ENCODE data around the gene MMD2. TPM values are rescaled to one million over a fixed set of nuclear protein-coding genes. Genes with fewer than 3 reads are reported as not detected.

The MMD2 gene
- total and polyA plus RNA-seq, 2 experiments from 2014 or later = 0.11 to 0.38 TPM

DNA sequence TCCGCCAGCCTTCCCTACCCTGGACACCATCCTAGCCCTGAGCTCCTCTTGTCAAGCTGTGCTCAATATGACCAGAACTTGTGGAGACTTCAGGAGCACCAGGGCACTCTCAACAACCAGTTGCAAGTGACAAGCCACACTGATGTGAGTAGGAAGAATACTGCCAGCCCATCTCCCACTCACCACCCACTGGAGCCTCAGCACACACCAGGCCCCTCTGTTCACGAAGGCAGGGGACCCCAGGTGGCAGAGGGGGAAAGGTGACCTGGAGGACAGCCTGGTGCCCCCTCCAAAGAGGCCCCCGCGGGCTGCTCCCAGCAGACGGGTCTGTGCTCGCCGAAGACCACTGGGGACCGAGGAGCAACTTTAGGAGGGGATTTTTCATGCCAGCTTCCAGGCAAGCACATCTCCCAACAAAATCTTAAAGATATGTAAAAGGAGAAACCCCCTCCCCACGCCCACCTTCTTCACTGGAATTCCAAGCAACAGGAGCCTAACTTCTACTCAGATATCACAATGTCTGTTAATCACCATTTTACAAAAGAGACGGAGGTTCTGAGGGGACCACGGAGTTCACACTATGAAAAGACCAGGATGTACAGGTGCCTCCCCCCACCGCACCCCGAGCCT is 1.0 kb downstream of the MMD2 start:
- Mint-ChIP-seq H3K36me3 (ENCODE audit: low read depth) (no peaks in the 10 kb centered on the region; the same call in 2 of the 3 replicates), H3K9me3 (peaks cover 8% of the 10 kb centered on the region; the same call in 1 of the 3 replicates), H3K27ac (no peak overlapping the region), H3K4me1 (peaks cover 6% of the 10 kb centered on the region), H3K27me3 (ENCODE audit: insufficient read depth, low read depth, poor library complexity) (peaks cover 27% of the 10 kb centered on the region), H3K4me3 (peak overlapping the region; percentile 80)
- no peak for DNase-seq (ENCODE audit: low spot score)
- ATAC-seq = peak; percentile 18
- TF ChIP-seq, protein P1, sequence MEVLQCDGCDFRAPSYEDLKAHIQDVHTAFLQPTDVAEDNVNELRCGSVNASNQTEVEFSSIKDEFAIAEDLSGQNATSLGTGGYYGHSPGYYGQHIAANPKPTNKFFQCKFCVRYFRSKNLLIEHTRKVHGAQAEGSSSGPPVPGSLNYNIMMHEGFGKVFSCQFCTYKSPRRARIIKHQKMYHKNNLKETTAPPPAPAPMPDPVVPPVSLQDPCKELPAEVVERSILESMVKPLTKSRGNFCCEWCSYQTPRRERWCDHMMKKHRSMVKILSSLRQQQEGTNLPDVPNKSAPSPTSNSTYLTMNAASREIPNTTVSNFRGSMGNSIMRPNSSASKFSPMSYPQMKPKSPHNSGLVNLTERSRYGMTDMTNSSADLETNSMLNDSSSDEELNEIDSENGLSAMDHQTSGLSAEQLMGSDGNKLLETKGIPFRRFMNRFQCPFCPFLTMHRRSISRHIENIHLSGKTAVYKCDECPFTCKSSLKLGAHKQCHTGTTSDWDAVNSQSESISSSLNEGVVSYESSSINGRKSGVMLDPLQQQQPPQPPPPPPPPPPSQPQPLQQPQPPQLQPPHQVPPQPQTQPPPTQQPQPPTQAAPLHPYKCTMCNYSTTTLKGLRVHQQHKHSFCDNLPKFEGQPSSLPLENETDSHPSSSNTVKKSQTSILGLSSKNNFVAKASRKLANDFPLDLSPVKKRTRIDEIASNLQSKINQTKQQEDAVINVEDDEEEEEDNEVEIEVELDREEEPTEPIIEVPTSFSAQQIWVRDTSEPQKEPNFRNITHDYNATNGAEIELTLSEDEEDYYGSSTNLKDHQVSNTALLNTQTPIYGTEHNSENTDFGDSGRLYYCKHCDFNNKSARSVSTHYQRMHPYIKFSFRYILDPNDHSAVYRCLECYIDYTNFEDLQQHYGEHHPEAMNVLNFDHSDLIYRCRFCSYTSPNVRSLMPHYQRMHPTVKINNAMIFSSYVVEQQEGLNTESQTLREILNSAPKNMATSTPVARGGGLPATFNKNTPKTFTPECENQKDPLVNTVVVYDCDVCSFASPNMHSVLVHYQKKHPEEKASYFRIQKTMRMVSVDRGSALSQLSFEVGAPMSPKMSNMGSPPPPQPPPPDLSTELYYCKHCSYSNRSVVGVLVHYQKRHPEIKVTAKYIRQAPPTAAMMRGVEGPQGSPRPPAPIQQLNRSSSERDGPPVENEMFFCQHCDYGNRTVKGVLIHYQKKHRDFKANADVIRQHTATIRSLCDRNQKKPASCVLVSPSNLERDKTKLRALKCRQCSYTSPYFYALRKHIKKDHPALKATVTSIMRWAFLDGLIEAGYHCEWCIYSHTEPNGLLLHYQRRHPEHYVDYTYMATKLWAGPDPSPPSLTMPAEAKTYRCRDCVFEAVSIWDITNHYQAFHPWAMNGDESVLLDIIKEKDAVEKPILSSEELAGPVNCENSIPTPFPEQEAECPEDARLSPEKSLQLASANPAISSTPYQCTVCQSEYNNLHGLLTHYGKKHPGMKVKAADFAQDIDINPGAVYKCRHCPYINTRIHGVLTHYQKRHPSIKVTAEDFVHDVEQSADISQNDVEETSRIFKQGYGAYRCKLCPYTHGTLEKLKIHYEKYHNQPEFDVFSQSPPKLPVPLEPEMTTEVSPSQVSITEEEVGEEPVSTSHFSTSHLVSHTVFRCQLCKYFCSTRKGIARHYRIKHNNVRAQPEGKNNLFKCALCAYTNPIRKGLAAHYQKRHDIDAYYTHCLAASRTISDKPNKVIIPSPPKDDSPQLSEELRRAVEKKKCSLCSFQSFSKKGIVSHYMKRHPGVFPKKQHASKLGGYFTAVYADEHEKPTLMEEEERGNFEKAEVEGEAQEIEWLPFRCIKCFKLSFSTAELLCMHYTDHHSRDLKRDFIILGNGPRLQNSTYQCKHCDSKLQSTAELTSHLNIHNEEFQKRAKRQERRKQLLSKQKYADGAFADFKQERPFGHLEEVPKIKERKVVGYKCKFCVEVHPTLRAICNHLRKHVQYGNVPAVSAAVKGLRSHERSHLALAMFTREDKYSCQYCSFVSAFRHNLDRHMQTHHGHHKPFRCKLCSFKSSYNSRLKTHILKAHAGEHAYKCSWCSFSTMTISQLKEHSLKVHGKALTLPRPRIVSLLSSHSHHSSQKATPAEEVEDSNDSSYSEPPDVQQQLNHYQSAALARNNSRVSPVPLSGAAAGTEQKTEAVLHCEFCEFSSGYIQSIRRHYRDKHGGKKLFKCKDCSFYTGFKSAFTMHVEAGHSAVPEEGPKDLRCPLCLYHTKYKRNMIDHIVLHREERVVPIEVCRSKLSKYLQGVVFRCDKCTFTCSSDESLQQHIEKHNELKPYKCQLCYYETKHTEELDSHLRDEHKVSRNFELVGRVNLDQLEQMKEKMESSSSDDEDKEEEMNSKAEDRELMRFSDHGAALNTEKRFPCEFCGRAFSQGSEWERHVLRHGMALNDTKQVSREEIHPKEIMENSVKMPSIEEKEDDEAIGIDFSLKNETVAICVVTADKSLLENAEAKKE (CRISPR knock-in tag; IDR thresholded peaks at IDR 0.05) = no peak
- TF ChIP-seq STAT1 (IDR thresholded peaks at IDR 0.05; ENCODE audit: unreplicated experiment) (no peak), ZNF331 (CRISPR knock-in tag; IDR thresholded peaks at IDR 0.05; ENCODE audit: low read depth) (no peak), JUNB (IDR thresholded peaks at IDR 0.05; ENCODE audit: unreplicated experiment) (no peak), NANOG (IDR thresholded peaks at IDR 0.05; ENCODE audit: borderline replicate concordance) (no peak), CREB1 (CRISPR knock-in tag; IDR thresholded peaks at IDR 0.05; ENCODE audit: low read depth) (no peak), POLR2AphosphoS5 (IDR thresholded peaks at IDR 0.05; ENCODE audit: low read depth) (no peak), EZH2 (IDR thresholded peaks at IDR 0.05; ENCODE audit: low read depth, unreplicated experiment) (no peak)
- TF ChIP-seq, protein P2, sequence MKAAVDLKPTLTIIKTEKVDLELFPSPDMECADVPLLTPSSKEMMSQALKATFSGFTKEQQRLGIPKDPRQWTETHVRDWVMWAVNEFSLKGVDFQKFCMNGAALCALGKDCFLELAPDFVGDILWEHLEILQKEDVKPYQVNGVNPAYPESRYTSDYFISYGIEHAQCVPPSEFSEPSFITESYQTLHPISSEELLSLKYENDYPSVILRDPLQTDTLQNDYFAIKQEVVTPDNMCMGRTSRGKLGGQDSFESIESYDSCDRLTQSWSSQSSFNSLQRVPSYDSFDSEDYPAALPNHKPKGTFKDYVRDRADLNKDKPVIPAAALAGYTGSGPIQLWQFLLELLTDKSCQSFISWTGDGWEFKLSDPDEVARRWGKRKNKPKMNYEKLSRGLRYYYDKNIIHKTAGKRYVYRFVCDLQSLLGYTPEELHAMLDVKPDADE (IDR thresholded peaks at IDR 0.05) = no peak
- H3F3A ChIP-seq (replicated peaks; ENCODE audit: low read depth) = no peaks in the 10 kb centered on the region
- H3K4me1 ChIP-seq (ENCODE audit: insufficient read depth) = no peaks in the 10 kb centered on the region; the same call in 1 of the 2 replicates
- peak overlapping the region; percentile 90 for H2AFZ ChIP-seq
- H3K9me2 ChIP-seq (ENCODE audit: insufficient read depth) = no peaks in the 10 kb centered on the region
- H3K27me3 ChIP-seq (ENCODE audit: insufficient read depth) = peaks cover 19% of the 10 kb centered on the region
- peak overlapping the region; percentile 62 for H3K4me3 ChIP-seq
- H3K79me2 ChIP-seq (replicated peaks; ENCODE audit: insufficient read depth) = no peaks in the 10 kb centered on the region
- peak overlapping the region; percentile 81 for H3K4me2 ChIP-seq
- H3K27ac ChIP-seq (ENCODE audit: low read depth) = no peak overlapping the region
- no peaks in the 10 kb centered on the region for H4K20me1 ChIP-seq (replicated peaks; ENCODE audit: insufficient read depth)
- no peaks in the 10 kb centered on the region for H3K36me3 ChIP-seq (ENCODE audit: insufficient read depth)

Data from GM23338 (cell line).